Fibroblast of lung (primary cell): Measurements from ENCODE around the gene COL27A1.

Source experiments
- EZH2 ChIP-seq: IDR thresholded peaks from 2 replicates; pipeline ENCODE4 v1.5.1; 2012; ENCODE audit warnings: low read length, control low read depth, mild to moderate bottlenecking; ENCODE audit errors: missing control alignments
- TF ChIP-seq, protein P1 (sequence below), 2 donors: IDR thresholded peaks in 1 of 2; conservative IDR thresholded peaks in 1 of 2; 1 replicate in 1 of 2; 2 replicates in 1 of 2; pipeline ENCODE4 v1.5.1; 2011 to 2012; ENCODE audit warnings: low read length in 2 of 2, control low read depth in 1 of 2, inconsistent platforms in 1 of 2, low read depth in 1 of 2, mild to moderate bottlenecking in 1 of 2

DNA sequence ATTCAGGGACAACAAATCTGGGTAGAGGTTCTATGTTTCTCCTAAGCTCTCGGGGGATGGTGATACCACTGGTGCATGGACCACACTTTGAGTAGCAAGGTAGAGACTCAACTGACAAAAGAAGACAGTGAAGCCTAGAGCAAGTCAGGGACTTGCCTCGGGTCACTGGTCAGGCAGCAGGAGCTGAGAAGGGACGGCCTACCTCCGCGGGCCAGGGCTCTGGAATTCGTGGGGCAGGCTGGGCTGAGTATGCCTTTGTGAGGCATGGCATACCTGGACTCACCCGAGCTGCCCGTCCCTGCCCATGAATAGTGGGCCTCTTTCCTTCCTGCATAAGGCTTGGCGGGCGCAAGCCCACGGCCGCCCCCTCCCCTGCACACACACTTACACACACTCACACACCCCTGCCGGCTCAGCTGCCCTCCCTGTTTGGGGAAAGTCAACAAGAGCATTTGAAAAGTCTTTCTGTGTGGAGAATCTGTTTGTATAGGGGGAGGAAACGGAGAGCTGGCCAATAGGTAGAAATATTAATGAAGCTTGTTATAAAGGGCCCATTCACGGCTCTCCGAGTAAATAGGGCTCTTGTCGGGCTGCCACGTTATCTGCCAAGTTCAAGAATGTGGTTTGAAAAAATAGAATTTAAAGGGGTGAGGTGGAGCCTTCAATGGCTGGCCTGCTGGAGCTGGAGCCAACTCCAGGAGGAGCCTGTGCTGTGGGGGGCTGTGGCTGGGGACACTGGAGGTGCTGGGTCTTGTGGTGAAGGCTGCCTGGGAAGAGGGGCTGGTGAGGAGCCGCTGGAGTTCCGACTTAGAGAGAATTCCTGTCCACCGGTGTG lies 37.1 kb upstream of the COL27A1 start:
- TF ChIP-seq, protein P1, sequence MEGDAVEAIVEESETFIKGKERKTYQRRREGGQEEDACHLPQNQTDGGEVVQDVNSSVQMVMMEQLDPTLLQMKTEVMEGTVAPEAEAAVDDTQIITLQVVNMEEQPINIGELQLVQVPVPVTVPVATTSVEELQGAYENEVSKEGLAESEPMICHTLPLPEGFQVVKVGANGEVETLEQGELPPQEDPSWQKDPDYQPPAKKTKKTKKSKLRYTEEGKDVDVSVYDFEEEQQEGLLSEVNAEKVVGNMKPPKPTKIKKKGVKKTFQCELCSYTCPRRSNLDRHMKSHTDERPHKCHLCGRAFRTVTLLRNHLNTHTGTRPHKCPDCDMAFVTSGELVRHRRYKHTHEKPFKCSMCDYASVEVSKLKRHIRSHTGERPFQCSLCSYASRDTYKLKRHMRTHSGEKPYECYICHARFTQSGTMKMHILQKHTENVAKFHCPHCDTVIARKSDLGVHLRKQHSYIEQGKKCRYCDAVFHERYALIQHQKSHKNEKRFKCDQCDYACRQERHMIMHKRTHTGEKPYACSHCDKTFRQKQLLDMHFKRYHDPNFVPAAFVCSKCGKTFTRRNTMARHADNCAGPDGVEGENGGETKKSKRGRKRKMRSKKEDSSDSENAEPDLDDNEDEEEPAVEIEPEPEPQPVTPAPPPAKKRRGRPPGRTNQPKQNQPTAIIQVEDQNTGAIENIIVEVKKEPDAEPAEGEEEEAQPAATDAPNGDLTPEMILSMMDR (conservative IDR thresholded peaks at IDR 0.05 in 1 of 2, IDR thresholded peaks at IDR 0.05 in 1 of 2; ENCODE audit: low read depth in 1 of 2, low read length in 2 of 2), result no peak
- no peak for TF ChIP-seq EZH2
